GM12878 (cell line): Measurements from ENCODE around the gene TGFBR1. TPM values are rescaled to one million over a fixed set of nuclear protein-coding genes. Genes with fewer than 3 reads are reported as not detected.

ENCODE experiments used
- BHLHE40 ChIP-seq, 2 experiments: fragments of 450-650 bp in 1 of 2; IDR thresholded peaks; 2 replicates each; pipeline ENCODE4 v1.6.1; 2011 to 2017; ENCODE audit warnings: low read depth in 2 of 2, borderline replicate concordance in 1 of 2, improper control_type of control experiment in 1 of 2, low read length in 1 of 2, mild to moderate bottlenecking in 1 of 2
- BRCA1 ChIP-seq: IDR thresholded peaks from 2 replicates; pipeline ENCODE4 v1.6.1; 2011; ENCODE audit warnings: low read depth, low read length, improper control_type of control experiment
- CBFB ChIP-seq: IDR thresholded peaks from 2 replicates; pipeline ENCODE4 v1.6.1; 2016; ENCODE audit warnings: antibody characterized with exemption, low read depth
- CBX3 ChIP-seq: fragments of 200-600 bp; sonication (generic); IDR thresholded peaks from 2 replicates; pipeline ENCODE4 v1.6.1; 2016; ENCODE audit warnings: low read depth, borderline replicate concordance
- CBX5 ChIP-seq: sonication (generic); IDR thresholded peaks from 2 replicates; pipeline ENCODE4 v1.6.1; 2016; ENCODE audit warnings: low read depth, moderate library complexity, mild to moderate bottlenecking, inconsistent platforms
- DPF2 ChIP-seq: fragments of 450-650 bp; IDR thresholded peaks from 2 replicates; pipeline ENCODE4 v1.6.1; 2017; ENCODE audit warnings: mild to moderate bottlenecking
- E2F4 ChIP-seq: IDR thresholded peaks from 2 replicates; pipeline ENCODE4 v1.6.1; 2012; ENCODE audit warnings: low read depth, low read length, improper control_type of control experiment
- E2F8 ChIP-seq: fragments of 450-650 bp; IDR thresholded peaks from 2 replicates; pipeline ENCODE4 v1.6.1; 2018; ENCODE audit warnings: mild to moderate bottlenecking, low read depth, moderate library complexity; ENCODE audit not compliant: partially characterized antibody
- MAX ChIP-seq: IDR thresholded peaks from 2 replicates; pipeline ENCODE4 v1.6.1; 2012; ENCODE audit warnings: low read depth, low read length, improper control_type of control experiment
- NFIC ChIP-seq: IDR thresholded peaks from 2 replicates; pipeline ENCODE4 v1.6.1; 2012; ENCODE audit warnings: low read depth, mild to moderate bottlenecking, inconsistent platforms, low read length, moderate library complexity
- NFYA ChIP-seq: IDR thresholded peaks from 2 replicates; pipeline ENCODE4 v1.6.1; 2011; ENCODE audit warnings: low read depth, mild to moderate bottlenecking, low read length, improper control_type of control experiment, borderline replicate concordance
- NR2F1 ChIP-seq: fragments of 450-650 bp; conservative IDR thresholded peaks from 2 replicates; pipeline ENCODE4 v1.6.1; 2017; ENCODE audit warnings: mild to moderate bottlenecking
- POLR2A ChIP-seq: IDR thresholded peaks from 2 replicates; pipeline ENCODE4 v1.6.1; 2011; ENCODE audit warnings: low read depth, mild to moderate bottlenecking, low read length
- POLR2AphosphoS5 ChIP-seq: IDR thresholded peaks from 2 replicates; pipeline ENCODE4 v1.6.1; 2011; ENCODE audit warnings: mild to moderate bottlenecking, low read length, inconsistent platforms
- SMAD5 ChIP-seq: IDR thresholded peaks from 2 replicates; pipeline ENCODE4 v1.6.1; 2016; ENCODE audit warnings: antibody characterized with exemption, low read depth
- SMC3 ChIP-seq: IDR thresholded peaks from 2 replicates; pipeline ENCODE4 v1.6.1; 2011; ENCODE audit warnings: low read length, improper control_type of control experiment, borderline replicate concordance
- STAT3 ChIP-seq: IDR thresholded peaks from 2 replicates; pipeline ENCODE4 v1.6.1; 2011; ENCODE audit warnings: low read depth, low read length, improper control_type of control experiment
- TCF3 ChIP-seq: IDR thresholded peaks from 2 replicates; pipeline ENCODE4 v1.6.1; 2012; ENCODE audit warnings: low read depth, mild to moderate bottlenecking, low read length, borderline replicate concordance; ENCODE audit not compliant: insufficient read depth
- YBX1 ChIP-seq: fragments of 450-650 bp; IDR thresholded peaks from 2 replicates; pipeline ENCODE4 v1.6.1; 2016; ENCODE audit warnings: antibody characterized with exemption
- ZNF274 ChIP-seq: IDR thresholded peaks from one replicate; pipeline ENCODE4 v1.8.0; 2011; ENCODE audit not compliant: insufficient read length, insufficient read depth
- ZNF384 ChIP-seq: IDR thresholded peaks from 2 replicates; pipeline ENCODE4 v1.6.1; 2012; ENCODE audit warnings: low read depth, mild to moderate bottlenecking, low read length, improper control_type of control experiment, borderline replicate concordance
- ZSCAN29 ChIP-seq: fragments of 450-650 bp; IDR thresholded peaks from 2 replicates; pipeline ENCODE4 v1.6.1; 2017; ENCODE audit warnings: mild to moderate bottlenecking, moderate library complexity
- polyA plus RNA-seq, 11 experiments: library from polyadenylated mRNA; depleted of rRNA in 4 of 11; unstranded in 6 of 11; stranded (reverse) in 5 of 11; fragments of >200 nt; fragmentation: Nextera tagmentation in 4 of 11; fragmentation: Illumina TruSeq in 1 of 11; extraction: Ambion mirVana in 4 of 11; extraction: Trizol in 1 of 11; gene quantifications; 1 replicate in 1 of 11; 2 replicates in 10 of 11; pipeline versions ENCODE4 v1.2.1 to v1.2.3, GENCODE V29; 2011 to 2016; ENCODE audit warnings: inconsistent platforms in 2 of 11, missing spikeins in 2 of 11, low read depth in 1 of 11
- total RNA-seq, 4 experiments: library from RNA; depleted of rRNA in 3 of 4; stranded (reverse); fragments of >200 nt in 3 of 4; fragmentation: Illumina TruSeq in 1 of 4; extraction: Trizol in 1 of 4; gene quantifications; 2 replicates each; pipeline versions ENCODE4 v1.2.1 to v1.2.3, GENCODE V29; 2013 to 2021
- TF ChIP-seq, protein P1 (sequence below): fragments of 450-650 bp; IDR thresholded peaks from 2 replicates; pipeline ENCODE4 v1.6.1; 2017; ENCODE audit warnings: mild to moderate bottlenecking, moderate library complexity

The TGFBR1 gene
- total and polyA plus RNA-seq, 10 of the 15 experiments (the other 5 are each of a cell fraction or from before 2014, with no cell fraction given) = 2.9 to 27.2 (median 16.6) TPM

- TF ChIP-seq CBX3 = no peak
- TF ChIP-seq TCF3 = no peak
- peak; percentile 43; the same call in 1 of the 2 replicates for TF ChIP-seq E2F4
- no peak for TF ChIP-seq NFYA
- TF ChIP-seq NFIC = no peak
- no peak for TF ChIP-seq ZNF274
- no peak for TF ChIP-seq CBX5
- TF ChIP-seq ZNF384 = no peak
- peak; percentile 75; the same call in 1 of the 2 replicates for TF ChIP-seq POLR2AphosphoS5
- TF ChIP-seq POLR2A = no peak
- TF ChIP-seq BRCA1 = no peak
- TF ChIP-seq CBFB = no peak
- no peak for TF ChIP-seq ZSCAN29
- no peak for TF ChIP-seq STAT3
- TF ChIP-seq YBX1 = no peak
- TF ChIP-seq NR2F1 = peak; percentile 61
- no peak for TF ChIP-seq SMAD5
- peak; percentile 75; the same call in 1 of the 2 replicates for TF ChIP-seq DPF2
- TF ChIP-seq, protein P1, sequence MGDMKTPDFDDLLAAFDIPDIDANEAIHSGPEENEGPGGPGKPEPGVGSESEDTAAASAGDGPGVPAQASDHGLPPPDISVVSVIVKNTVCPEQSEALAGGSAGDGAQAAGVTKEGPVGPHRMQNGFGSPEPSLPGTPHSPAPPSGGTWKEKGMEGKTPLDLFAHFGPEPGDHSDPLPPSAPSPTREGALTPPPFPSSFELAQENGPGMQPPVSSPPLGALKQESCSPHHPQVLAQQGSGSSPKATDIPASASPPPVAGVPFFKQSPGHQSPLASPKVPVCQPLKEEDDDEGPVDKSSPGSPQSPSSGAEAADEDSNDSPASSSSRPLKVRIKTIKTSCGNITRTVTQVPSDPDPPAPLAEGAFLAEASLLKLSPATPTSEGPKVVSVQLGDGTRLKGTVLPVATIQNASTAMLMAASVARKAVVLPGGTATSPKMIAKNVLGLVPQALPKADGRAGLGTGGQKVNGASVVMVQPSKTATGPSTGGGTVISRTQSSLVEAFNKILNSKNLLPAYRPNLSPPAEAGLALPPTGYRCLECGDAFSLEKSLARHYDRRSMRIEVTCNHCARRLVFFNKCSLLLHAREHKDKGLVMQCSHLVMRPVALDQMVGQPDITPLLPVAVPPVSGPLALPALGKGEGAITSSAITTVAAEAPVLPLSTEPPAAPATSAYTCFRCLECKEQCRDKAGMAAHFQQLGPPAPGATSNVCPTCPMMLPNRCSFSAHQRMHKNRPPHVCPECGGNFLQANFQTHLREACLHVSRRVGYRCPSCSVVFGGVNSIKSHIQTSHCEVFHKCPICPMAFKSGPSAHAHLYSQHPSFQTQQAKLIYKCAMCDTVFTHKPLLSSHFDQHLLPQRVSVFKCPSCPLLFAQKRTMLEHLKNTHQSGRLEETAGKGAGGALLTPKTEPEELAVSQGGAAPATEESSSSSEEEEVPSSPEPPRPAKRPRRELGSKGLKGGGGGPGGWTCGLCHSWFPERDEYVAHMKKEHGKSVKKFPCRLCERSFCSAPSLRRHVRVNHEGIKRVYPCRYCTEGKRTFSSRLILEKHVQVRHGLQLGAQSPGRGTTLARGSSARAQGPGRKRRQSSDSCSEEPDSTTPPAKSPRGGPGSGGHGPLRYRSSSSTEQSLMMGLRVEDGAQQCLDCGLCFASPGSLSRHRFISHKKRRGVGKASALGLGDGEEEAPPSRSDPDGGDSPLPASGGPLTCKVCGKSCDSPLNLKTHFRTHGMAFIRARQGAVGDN = peak; percentile 40; the same call in 1 of the 2 replicates
- no peak for TF ChIP-seq E2F8
- TF ChIP-seq SMC3 = 0 out of 2 replicates have a peak, but pooled peaks have one; percentile 7
- peak in 1 of 2 experiments; percentile 19; a peak in 1 of 4 replicates for TF ChIP-seq BHLHE40 (IDR thresholded peaks at IDR 0.05; ENCODE audit: borderline replicate concordance in 1 of 2, low read depth in 2 of 2, low read length in 1 of 2)
- TF ChIP-seq MAX = no peak
Measured at GRCh38 chr9:99104459-99105151, at the start of gene TGFBR1 (continued).
